GM23338 (cell line): ENCODE measurements around the gene COL5A2. TPM values are rescaled to one million over a fixed set of nuclear protein-coding genes. Genes with fewer than 3 reads are reported as not detected.

Experiments
- ATAC-seq: fragments of 200-7000 bp; cut with Tn5 transposase; 3 replicates; pipeline ENCODE4 v1.9.1; 2020
- DNase-seq: peaks from one replicate; pipeline ENCODE4 v3.0.0-alpha.2; 2015; ENCODE audit warnings: low spot score
- H2AFZ ChIP-seq: fragments of 200-600 bp; sonication (generic); 2 replicates; pipeline ENCODE4 v1.8.0; 2016; ENCODE audit warnings: antibody characterized with exemption, mild to moderate bottlenecking, moderate library complexity
- H3F3A ChIP-seq: fragments of 200-600 bp; sonication (generic); replicated peaks from 2 replicates; pipeline ENCODE4 v1.8.0; 2017; ENCODE audit warnings: antibody characterized with exemption, mixed run types, low read depth
- H3K27ac ChIP-seq: fragments of 200-600 bp; sonication (generic); 2 replicates; pipeline ENCODE4 v1.6.1; 2016; ENCODE audit warnings: low read depth
- H3K27me3 ChIP-seq: fragments of 200-600 bp; sonication (generic); 2 replicates; pipeline ENCODE4 v1.8.0; 2016; ENCODE audit warnings: mild to moderate bottlenecking, mixed run types, moderate library complexity; ENCODE audit not compliant: insufficient read depth
- H3K36me3 ChIP-seq: fragments of 200-600 bp; sonication (generic); 2 replicates; pipeline ENCODE4 v1.8.0; 2016; ENCODE audit warnings: mild to moderate bottlenecking; ENCODE audit not compliant: insufficient read depth
- H3K4me1 ChIP-seq: fragments of 200-600 bp; sonication (generic); 2 replicates; pipeline ENCODE4 v1.8.0; 2016; ENCODE audit warnings: mild to moderate bottlenecking, moderate library complexity; ENCODE audit not compliant: insufficient read depth
- H3K4me2 ChIP-seq: fragments of 200-600 bp; sonication (generic); 2 replicates; pipeline ENCODE4 v1.7.1; 2017; ENCODE audit warnings: mixed run types
- H3K4me3 ChIP-seq: fragments of 200-600 bp; sonication (generic); 2 replicates; pipeline ENCODE4 v1.6.1; 2016; ENCODE audit warnings: mixed run types
- H3K79me2 ChIP-seq: fragments of 200-600 bp; sonication (generic); replicated peaks from 2 replicates; pipeline ENCODE4 v1.8.0; 2017; ENCODE audit warnings: mild to moderate bottlenecking; ENCODE audit not compliant: insufficient read depth
- H3K9me2 ChIP-seq: fragments of 200-600 bp; sonication (generic); 2 replicates; pipeline ENCODE4 v1.8.0; 2017; ENCODE audit not compliant: insufficient read depth
- H4K20me1 ChIP-seq: fragments of 200-600 bp; sonication (generic); replicated peaks from 2 replicates; pipeline ENCODE4 v1.8.0; 2017; ENCODE audit warnings: mild to moderate bottlenecking; ENCODE audit not compliant: insufficient read depth
- H3K27ac Mint-ChIP-seq: 2 replicates; pipeline ENCODE4 v1.8.0; 2020; ENCODE audit warnings: inconsistent platforms, mild to moderate bottlenecking, moderate library complexity, mixed read lengths
- H3K27me3 Mint-ChIP-seq: 3 replicates; pipeline ENCODE4 v1.8.0; 2022; ENCODE audit warnings: low read depth, mild to moderate bottlenecking, moderate library complexity, mixed read lengths, inconsistent platforms; ENCODE audit not compliant: insufficient read depth, poor library complexity
- H3K36me3 Mint-ChIP-seq: 3 replicates; pipeline ENCODE4 v1.8.0; 2021; ENCODE audit warnings: low read depth, mild to moderate bottlenecking, inconsistent platforms, moderate library complexity, mixed read lengths
- H3K4me1 Mint-ChIP-seq: 3 replicates; pipeline ENCODE4 v1.8.0; 2020; ENCODE audit warnings: mild to moderate bottlenecking, inconsistent platforms, mixed read lengths
- H3K4me3 Mint-ChIP-seq: 3 replicates; pipeline ENCODE4 v1.8.0; 2021; ENCODE audit warnings: moderate library complexity, mild to moderate bottlenecking, inconsistent platforms, mixed read lengths
- H3K9me3 Mint-ChIP-seq: 3 replicates; pipeline ENCODE4 v1.8.0; 2020; ENCODE audit warnings: moderate library complexity, mild to moderate bottlenecking, inconsistent platforms, mixed read lengths
- CREB1 ChIP-seq: fragments of 250-450 bp; sonication (Bioruptor Pico); IDR thresholded peaks from 2 replicates; pipeline ENCODE4 v1.5.0; 2020; ENCODE audit warnings: low read depth, mild to moderate bottlenecking, moderate library complexity
- EZH2 ChIP-seq: fragments of 200-600 bp; sonication (generic); IDR thresholded peaks from one replicate; pipeline ENCODE4 v1.8.0; 2017; ENCODE audit warnings: antibody characterized with exemption, mild to moderate bottlenecking, low read depth; ENCODE audit not compliant: unreplicated experiment
- EZH2phosphoT487 ChIP-seq: fragments of 200-600 bp; sonication (generic); IDR thresholded peaks from one replicate; pipeline ENCODE4 v1.8.1; 2018; ENCODE audit warnings: antibody characterized with exemption; ENCODE audit not compliant: unreplicated experiment
- JUNB ChIP-seq: IDR thresholded peaks from one replicate; pipeline ENCODE4 v1.6.1; 2016; ENCODE audit warnings: antibody characterized with exemption; ENCODE audit not compliant: unreplicated experiment
- NANOG ChIP-seq: IDR thresholded peaks from 2 replicates; pipeline ENCODE4 v1.6.1; 2016; ENCODE audit warnings: antibody characterized with exemption, borderline replicate concordance
- POLR2AphosphoS5 ChIP-seq: IDR thresholded peaks from 2 replicates; pipeline ENCODE4 v1.6.1; 2016; ENCODE audit warnings: antibody characterized with exemption, low read depth
- STAT1 ChIP-seq: IDR thresholded peaks from one replicate; pipeline ENCODE4 v1.6.1; 2016; ENCODE audit warnings: antibody characterized with exemption; ENCODE audit not compliant: unreplicated experiment
- ZNF114 ChIP-seq: fragments of 250-450 bp; sonication (Bioruptor Pico); IDR thresholded peaks from 2 replicates; pipeline ENCODE4 v1.5.0; 2020; ENCODE audit warnings: mild to moderate bottlenecking, moderate library complexity
- ZNF331 ChIP-seq: fragments of 250-450 bp; sonication (Bioruptor Pico); IDR thresholded peaks from 2 replicates; pipeline ENCODE4 v1.5.0; 2020; ENCODE audit warnings: low read depth, mild to moderate bottlenecking, moderate library complexity
- polyA plus RNA-seq: library from polyadenylated mRNA; unstranded; fragments of >200 nt; fragmentation: Nextera tagmentation; extraction: Ambion mirVana; gene quantifications from 2 replicates; pipeline ENCODE4 v1.2.1, GENCODE V29; 2016
- total RNA-seq: library from RNA; depleted of rRNA; stranded (reverse); fragments of >200 nt; shearing (Covaris generic); gene quantifications from 2 replicates; pipeline ENCODE4 v1.2.3, GENCODE V29; 2014
- TF ChIP-seq, protein P1 (sequence below): IDR thresholded peaks from 2 replicates; pipeline ENCODE4 v1.6.1; 2016; ENCODE audit warnings: antibody characterized with exemption
- TF ChIP-seq, protein P2 (sequence below): IDR thresholded peaks from one replicate; pipeline ENCODE4 v1.6.1; 2018; ENCODE audit warnings: antibody characterized with exemption; ENCODE audit not compliant: unreplicated experiment
- TF ChIP-seq, protein P3 (sequence below), 2 experiments: fragments of 200-600 bp in 1 of 2; sonication (generic) in 1 of 2; conservative IDR thresholded peaks; 2 replicates each; pipeline versions ENCODE4 v1.5.1 to v1.6.1; 2016 to 2017; ENCODE audit warnings: antibody characterized with exemption in 2 of 2, low read depth in 2 of 2, mild to moderate bottlenecking in 2 of 2, moderate library complexity in 1 of 2
- TF ChIP-seq, protein P4 (sequence below): fragments of 250-450 bp; sonication (Bioruptor Pico); IDR thresholded peaks from 2 replicates; pipeline ENCODE4 v1.5.0; 2020; ENCODE audit warnings: mild to moderate bottlenecking, moderate library complexity

Gene COL5A2
- total and polyA plus RNA-seq, 2 experiments from 2014 or later: 6.7 to 19.7 TPM

DNA sequence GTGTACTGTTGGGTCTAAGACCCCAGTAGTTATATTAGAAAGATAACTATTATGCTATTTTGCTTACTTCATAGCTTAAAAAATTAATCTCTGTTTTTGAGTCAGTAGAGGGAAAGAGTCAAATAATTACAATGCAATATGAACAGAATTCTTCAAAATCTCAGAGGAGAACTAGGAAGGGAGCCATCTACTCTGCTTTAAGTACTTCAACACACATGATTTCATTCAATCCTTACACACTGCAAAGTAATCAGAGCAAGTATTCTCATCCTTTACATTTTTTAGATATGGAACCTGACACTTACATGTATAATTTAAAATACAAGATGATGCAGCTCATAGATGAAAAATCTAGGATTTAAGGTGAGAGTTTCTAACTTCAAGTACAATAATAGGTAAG lies 27.7 kb downstream of the COL5A2 start:
- Histone ChIP-seq H3K27ac (no peak overlapping the region), H3K4me1 (no peaks in the 10 kb centered on the region), H4K20me1 (no peaks in the 10 kb centered on the region), H3K4me3 (no peak overlapping the region), H3K79me2 (no peaks in the 10 kb centered on the region), H3K36me3 (no peaks in the 10 kb centered on the region), H3K9me2 (no peaks in the 10 kb centered on the region), H3K27me3 (no peaks in the 10 kb centered on the region), H3F3A (no peaks in the 10 kb centered on the region), H2AFZ (no peak overlapping the region), H3K4me2 (no peak overlapping the region)
- Mint-ChIP-seq H3K27me3 (no peaks in the 10 kb centered on the region), H3K36me3 (no peaks in the 10 kb centered on the region), H3K4me1 (peaks cover 8% of the 10 kb centered on the region; the same call in 2 of the 3 replicates), H3K4me3 (no peak overlapping the region), H3K27ac (no peak overlapping the region), H3K9me3 (no peaks in the 10 kb centered on the region)
- DNase-seq: no peak
- no peak for ATAC-seq
- TF ChIP-seq EZH2: no peak
- TF ChIP-seq CREB1: no peak
- TF ChIP-seq NANOG: no peak
- no peak for TF ChIP-seq JUNB
- TF ChIP-seq ZNF331 (CRISPR knock-in tag): no peak
- TF ChIP-seq POLR2AphosphoS5: no peak
- TF ChIP-seq STAT1: no peak
- TF ChIP-seq, protein P1, sequence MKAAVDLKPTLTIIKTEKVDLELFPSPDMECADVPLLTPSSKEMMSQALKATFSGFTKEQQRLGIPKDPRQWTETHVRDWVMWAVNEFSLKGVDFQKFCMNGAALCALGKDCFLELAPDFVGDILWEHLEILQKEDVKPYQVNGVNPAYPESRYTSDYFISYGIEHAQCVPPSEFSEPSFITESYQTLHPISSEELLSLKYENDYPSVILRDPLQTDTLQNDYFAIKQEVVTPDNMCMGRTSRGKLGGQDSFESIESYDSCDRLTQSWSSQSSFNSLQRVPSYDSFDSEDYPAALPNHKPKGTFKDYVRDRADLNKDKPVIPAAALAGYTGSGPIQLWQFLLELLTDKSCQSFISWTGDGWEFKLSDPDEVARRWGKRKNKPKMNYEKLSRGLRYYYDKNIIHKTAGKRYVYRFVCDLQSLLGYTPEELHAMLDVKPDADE: no peak
- TF ChIP-seq, protein P2, sequence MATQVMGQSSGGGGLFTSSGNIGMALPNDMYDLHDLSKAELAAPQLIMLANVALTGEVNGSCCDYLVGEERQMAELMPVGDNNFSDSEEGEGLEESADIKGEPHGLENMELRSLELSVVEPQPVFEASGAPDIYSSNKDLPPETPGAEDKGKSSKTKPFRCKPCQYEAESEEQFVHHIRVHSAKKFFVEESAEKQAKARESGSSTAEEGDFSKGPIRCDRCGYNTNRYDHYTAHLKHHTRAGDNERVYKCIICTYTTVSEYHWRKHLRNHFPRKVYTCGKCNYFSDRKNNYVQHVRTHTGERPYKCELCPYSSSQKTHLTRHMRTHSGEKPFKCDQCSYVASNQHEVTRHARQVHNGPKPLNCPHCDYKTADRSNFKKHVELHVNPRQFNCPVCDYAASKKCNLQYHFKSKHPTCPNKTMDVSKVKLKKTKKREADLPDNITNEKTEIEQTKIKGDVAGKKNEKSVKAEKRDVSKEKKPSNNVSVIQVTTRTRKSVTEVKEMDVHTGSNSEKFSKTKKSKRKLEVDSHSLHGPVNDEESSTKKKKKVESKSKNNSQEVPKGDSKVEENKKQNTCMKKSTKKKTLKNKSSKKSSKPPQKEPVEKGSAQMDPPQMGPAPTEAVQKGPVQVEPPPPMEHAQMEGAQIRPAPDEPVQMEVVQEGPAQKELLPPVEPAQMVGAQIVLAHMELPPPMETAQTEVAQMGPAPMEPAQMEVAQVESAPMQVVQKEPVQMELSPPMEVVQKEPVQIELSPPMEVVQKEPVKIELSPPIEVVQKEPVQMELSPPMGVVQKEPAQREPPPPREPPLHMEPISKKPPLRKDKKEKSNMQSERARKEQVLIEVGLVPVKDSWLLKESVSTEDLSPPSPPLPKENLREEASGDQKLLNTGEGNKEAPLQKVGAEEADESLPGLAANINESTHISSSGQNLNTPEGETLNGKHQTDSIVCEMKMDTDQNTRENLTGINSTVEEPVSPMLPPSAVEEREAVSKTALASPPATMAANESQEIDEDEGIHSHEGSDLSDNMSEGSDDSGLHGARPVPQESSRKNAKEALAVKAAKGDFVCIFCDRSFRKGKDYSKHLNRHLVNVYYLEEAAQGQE: no peak
- no peak for TF ChIP-seq EZH2phosphoT487
- no peak for TF ChIP-seq ZNF114 (CRISPR knock-in tag)
- TF ChIP-seq, protein P3, sequence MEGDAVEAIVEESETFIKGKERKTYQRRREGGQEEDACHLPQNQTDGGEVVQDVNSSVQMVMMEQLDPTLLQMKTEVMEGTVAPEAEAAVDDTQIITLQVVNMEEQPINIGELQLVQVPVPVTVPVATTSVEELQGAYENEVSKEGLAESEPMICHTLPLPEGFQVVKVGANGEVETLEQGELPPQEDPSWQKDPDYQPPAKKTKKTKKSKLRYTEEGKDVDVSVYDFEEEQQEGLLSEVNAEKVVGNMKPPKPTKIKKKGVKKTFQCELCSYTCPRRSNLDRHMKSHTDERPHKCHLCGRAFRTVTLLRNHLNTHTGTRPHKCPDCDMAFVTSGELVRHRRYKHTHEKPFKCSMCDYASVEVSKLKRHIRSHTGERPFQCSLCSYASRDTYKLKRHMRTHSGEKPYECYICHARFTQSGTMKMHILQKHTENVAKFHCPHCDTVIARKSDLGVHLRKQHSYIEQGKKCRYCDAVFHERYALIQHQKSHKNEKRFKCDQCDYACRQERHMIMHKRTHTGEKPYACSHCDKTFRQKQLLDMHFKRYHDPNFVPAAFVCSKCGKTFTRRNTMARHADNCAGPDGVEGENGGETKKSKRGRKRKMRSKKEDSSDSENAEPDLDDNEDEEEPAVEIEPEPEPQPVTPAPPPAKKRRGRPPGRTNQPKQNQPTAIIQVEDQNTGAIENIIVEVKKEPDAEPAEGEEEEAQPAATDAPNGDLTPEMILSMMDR (conservative IDR thresholded peaks at IDR 0.05; ENCODE audit: low read depth in 2 of 2): no peak
- TF ChIP-seq, protein P4, sequence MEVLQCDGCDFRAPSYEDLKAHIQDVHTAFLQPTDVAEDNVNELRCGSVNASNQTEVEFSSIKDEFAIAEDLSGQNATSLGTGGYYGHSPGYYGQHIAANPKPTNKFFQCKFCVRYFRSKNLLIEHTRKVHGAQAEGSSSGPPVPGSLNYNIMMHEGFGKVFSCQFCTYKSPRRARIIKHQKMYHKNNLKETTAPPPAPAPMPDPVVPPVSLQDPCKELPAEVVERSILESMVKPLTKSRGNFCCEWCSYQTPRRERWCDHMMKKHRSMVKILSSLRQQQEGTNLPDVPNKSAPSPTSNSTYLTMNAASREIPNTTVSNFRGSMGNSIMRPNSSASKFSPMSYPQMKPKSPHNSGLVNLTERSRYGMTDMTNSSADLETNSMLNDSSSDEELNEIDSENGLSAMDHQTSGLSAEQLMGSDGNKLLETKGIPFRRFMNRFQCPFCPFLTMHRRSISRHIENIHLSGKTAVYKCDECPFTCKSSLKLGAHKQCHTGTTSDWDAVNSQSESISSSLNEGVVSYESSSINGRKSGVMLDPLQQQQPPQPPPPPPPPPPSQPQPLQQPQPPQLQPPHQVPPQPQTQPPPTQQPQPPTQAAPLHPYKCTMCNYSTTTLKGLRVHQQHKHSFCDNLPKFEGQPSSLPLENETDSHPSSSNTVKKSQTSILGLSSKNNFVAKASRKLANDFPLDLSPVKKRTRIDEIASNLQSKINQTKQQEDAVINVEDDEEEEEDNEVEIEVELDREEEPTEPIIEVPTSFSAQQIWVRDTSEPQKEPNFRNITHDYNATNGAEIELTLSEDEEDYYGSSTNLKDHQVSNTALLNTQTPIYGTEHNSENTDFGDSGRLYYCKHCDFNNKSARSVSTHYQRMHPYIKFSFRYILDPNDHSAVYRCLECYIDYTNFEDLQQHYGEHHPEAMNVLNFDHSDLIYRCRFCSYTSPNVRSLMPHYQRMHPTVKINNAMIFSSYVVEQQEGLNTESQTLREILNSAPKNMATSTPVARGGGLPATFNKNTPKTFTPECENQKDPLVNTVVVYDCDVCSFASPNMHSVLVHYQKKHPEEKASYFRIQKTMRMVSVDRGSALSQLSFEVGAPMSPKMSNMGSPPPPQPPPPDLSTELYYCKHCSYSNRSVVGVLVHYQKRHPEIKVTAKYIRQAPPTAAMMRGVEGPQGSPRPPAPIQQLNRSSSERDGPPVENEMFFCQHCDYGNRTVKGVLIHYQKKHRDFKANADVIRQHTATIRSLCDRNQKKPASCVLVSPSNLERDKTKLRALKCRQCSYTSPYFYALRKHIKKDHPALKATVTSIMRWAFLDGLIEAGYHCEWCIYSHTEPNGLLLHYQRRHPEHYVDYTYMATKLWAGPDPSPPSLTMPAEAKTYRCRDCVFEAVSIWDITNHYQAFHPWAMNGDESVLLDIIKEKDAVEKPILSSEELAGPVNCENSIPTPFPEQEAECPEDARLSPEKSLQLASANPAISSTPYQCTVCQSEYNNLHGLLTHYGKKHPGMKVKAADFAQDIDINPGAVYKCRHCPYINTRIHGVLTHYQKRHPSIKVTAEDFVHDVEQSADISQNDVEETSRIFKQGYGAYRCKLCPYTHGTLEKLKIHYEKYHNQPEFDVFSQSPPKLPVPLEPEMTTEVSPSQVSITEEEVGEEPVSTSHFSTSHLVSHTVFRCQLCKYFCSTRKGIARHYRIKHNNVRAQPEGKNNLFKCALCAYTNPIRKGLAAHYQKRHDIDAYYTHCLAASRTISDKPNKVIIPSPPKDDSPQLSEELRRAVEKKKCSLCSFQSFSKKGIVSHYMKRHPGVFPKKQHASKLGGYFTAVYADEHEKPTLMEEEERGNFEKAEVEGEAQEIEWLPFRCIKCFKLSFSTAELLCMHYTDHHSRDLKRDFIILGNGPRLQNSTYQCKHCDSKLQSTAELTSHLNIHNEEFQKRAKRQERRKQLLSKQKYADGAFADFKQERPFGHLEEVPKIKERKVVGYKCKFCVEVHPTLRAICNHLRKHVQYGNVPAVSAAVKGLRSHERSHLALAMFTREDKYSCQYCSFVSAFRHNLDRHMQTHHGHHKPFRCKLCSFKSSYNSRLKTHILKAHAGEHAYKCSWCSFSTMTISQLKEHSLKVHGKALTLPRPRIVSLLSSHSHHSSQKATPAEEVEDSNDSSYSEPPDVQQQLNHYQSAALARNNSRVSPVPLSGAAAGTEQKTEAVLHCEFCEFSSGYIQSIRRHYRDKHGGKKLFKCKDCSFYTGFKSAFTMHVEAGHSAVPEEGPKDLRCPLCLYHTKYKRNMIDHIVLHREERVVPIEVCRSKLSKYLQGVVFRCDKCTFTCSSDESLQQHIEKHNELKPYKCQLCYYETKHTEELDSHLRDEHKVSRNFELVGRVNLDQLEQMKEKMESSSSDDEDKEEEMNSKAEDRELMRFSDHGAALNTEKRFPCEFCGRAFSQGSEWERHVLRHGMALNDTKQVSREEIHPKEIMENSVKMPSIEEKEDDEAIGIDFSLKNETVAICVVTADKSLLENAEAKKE (CRISPR knock-in tag): no peak
